ENCODE results near the gene SNX20.

Gene SNX20

DNA sequence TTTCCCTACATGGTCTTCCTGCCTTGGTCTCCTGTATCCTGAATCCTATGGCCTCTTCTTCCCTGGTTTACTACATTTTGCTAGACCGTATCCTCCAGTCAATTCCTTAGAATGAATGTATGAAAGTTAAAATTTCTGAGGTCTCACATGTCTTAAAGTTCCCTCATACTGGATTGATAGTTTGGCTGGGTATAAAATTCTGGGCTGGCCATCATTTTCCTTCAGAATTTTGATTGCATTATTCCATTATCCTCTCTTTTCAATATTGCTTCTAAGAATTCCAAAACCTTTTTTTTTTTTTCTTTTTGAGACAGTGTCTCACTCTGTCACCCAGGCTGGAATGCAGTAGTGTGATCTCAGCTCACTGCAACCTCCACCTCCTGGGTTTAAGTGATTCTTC is 23.1 kb upstream of the SNX20 start:
- DNase-seq = no peak

DNA sequence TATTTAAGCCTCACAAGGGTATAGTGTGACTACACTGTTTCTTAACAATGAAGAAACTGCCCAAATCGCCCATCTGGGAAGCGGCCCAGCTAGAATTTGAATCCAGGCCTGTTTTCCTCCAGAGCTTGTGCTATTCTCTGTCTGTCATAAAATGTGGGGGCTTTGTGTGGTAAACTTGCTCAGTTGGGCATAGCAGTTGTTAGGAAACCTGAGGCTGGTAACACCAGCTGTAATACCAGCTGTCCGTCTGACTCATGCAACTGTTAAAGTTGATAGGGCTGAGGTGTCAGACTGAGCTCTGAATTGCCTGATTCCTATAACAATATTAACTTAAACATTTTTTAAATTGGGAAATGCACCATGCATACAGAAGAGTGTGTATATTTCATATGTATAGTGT is 21.6 kb upstream of the SNX20 start:
- DNase-seq = no peak

GRCh38 chr16:50699326-50700159 is 18.4 kb upstream of the SNX20 start:
- no peak for DNase-seq

GRCh38 chr16:50697881-50698767 is 17.0 kb upstream of the SNX20 start:
- DNase-seq = no peak

GRCh38 chr16:50697421-50697715 is 16.3 kb upstream of the SNX20 start:
- no peak for DNase-seq

GRCh38 chr16:50696575-50697420 is 15.7 kb upstream of the SNX20 start:
- no peak for DNase-seq

GRCh38 chr16:50696126-50696525 is 15.0 kb upstream of the SNX20 start:
- DNase-seq = no peak

- no peak for DNase-seq
These were observed 14.2 kb upstream of the SNX20 start for GRCh38 chr16:50695017-50696000.

DNA sequence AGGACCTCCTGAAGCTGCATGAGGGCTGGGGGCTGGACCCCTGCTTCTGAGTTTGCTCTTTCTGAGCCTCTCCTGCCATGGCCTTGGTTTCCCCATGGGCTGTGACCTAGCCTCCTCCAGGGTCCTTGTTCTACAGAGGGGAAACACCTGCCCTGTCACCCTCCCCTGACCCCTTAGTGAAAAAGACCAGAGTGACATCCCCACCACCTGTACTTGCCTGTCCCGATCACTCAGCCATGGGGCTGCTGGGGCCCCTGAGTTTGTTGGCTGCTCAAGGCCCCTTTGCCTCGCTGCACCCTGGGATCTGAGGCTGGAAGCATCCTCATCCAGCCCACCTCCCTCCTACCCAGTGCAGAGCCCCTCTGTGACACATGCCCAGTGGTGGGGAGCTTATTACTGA is 13.1 kb upstream of the SNX20 start:
- DNase-seq = no peak

- no peak for DNase-seq
These were observed 12.1 kb upstream of the SNX20 start, which contains the start of gene NOD2 for GRCh38 chr16:50692999-50693781. TSS of gene NOD2 (plus strand) at chr16:50693606. CDS start at chr16:50699496, 5,890 bp downstream.

DNA sequence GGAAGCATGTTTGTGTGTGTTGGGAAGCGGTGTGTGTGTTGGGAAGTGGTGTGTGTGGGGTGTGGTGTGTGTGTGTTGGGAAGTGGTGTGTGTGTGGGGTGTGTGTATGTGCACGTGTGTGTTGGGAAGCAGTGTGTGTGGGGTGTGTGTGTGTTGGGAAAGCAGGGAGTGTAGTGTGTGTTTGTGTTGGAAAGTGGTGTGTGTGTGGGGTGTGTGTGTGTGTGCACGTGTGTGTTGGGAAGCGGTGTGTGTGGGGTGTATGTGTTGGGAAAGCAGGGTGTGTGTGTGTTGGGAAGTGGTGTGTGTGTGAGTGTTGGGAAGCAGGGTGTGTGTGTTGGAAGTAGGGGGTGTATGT is 11.5 kb upstream of the SNX20 start:
- no peak for DNase-seq

GRCh38 chr16:50690177-50690576 is 9.1 kb upstream of the SNX20 start:
- no peak for DNase-seq

GRCh38 chr16:50688867-50689266 is 7.8 kb upstream of the SNX20 start:
- DNase-seq = no peak

GRCh38 chr16:50688083-50688482 is 7.0 kb upstream of the SNX20 start:
- DNase-seq = no peak

DNA sequence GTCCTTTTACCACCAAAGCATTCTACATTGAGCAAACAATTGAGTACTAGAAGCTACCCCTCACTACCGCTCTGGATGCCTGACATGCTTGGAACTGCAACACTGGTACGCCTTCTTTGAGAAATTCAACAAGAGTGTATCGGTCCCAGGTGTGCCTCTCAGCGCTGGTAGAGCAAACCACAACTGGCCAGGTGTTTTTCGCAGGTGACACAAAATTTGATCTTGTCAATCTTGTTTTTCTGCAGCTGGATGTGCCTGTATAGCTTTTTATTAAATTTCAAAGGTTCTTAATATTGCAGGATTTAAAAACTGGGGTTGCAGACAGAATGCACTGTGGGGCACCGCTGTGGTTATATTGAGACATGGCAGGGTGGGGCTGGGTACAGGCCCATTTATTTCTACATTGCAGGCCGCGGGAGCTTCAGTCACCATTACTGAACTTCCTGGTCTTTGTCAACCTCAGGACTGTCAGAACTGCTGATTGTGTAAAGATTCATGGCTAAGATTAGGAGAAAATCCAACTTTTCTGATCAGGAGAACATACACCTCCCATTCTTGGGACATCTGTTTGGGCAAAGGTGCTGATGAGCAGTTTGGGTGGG is 4.5 kb upstream of the SNX20 start:
- DNase-seq = no peak

- no peak for DNase-seq
These were observed 3.8 kb upstream of the SNX20 start for GRCh38 chr16:50684823-50685461.

GRCh38 chr16:50683689-50684374 is 2.7 kb upstream of the SNX20 start:
- DNase-seq = no peak

DNA sequence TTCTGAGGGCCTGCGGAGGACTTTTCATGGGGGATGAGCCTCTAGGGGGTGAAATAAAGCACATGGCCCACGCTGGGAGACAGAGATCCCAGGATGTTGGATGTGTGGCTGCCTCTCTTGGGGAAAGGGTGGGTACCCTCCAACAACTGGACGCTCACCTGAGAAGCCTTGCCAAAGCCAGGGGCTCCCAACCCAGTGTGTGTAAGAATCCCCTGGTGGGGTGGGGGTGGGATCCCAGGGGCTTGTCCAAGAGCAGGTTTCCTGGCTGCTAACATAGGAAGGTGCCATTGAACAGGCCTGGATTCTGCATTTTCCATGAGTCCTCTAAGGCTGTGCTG is 587 bp downstream of the SNX20 start:
- DNase-seq = no peak

- DNase-seq = no peak
These were observed 1.2 kb downstream of the SNX20 start for GRCh38 chr16:50679676-50680555.

All from NCI-H2081 (cell line).